UCSD-AML1 (cell line): Measurements from ENCODE around the gene GALNT7.

Experiments used
- DNase-seq: peaks from one replicate; lab custom pipeline; 2025; ENCODE audit not compliant: unreplicated experiment; lab: John Stamatoyannopoulos, UW

Gene GALNT7

DNA sequence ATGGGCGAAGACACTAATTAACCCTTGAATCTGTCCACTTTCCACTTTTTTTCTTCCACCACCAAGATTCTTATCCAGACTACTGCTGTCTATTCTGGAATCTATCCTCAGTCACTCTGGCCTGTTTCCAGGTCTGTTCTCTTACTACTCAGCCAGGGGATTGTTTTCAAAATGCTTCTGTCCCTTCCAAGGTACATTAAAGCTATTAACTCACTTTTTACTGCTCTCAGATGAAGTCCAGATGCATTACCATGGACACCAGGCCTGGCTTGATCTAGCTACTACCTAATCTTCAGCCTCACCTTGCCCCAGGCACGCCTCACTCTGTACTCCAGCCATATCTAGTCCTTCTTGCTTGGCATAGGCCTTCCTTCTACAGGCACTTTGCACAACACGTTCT is 66.4 kb downstream of the GALNT7 start:
- DNase-seq: no peak

DNA sequence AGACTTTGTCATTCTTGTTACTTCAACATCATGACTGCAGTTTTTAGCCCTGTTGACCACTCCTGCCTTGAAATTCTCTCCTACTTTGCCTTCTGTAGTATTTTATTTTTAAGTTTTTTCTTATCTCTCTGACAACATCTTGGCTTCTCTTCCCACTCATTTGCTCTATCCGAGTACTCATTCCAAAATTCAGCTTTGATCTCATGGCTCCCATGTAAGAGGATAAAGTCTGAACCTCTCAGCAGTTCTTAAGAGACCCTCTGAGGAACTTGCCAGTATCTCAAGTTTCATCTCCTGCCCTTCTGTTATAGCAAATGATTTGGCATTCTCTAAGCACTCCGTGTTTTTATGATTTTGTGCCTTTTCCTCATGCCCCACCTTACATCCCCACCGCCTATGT is 67.7 kb downstream of the GALNT7 start:
- DNase-seq: no peak

DNA sequence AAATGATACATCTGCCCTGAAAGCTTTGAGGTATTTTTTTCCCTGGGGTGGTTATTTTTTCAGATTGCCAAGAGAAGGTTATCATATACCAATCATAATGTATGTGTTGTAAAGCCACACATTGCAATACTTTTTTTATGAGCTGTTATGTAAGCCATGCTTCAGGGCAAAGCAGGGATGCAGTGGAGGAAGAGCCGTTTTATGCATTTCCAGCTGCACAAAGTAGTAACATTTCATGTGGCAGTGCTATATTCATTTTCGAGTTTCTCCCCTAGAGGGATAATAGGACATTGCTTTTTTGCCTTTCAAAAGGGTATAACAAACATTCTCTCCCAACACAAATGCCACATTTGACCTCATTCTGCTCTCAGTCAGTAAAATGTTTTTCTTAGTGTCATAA is 68.5 kb downstream of the GALNT7 start:
- DNase-seq: no peak

DNA sequence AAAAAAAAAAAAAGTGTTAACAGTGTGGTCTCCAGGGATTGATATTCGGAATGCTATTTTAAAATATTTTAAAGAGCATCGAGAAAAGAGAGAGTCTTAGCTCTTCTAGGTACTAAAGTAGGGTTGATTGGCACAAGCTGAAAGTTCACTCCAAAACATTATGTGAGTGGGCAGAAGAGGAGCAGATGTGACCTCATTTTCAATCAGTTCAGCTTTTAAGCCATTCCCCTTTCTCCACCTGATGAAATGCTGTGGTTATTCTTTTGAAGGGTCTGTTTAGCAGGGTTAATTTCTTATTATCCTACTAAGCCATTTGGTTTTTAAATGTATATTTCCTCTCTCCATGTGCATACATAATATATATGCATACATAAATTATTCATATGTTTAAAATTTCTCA is 69.2 kb downstream of the GALNT7 start:
- no peak for DNase-seq

DNA sequence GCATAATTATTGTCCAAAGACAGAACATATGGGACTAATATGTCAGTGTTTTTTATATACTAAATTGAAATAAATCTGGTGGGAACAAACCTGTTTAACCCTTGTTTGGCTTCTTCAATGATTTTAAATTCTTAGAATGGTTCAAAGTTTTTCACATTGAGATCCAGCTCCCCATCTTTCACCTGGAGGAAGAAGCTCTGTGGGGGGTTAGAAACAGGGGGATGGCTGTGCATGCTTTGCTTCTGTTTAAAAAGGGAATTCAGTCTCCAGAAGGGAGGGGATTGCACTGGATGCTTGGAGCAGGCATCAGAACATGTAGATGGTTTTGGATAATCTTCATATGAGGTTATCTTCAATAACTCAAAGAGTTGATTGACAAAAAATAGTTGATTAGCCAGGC is 72.1 kb downstream of the GALNT7 start:
- DNase-seq: no peak

GRCh38 chr4:173242466-173243250 is 74.0 kb downstream of the GALNT7 start:
- no peak for DNase-seq

GRCh38 chr4:173243321-173243720 is 74.7 kb downstream of the GALNT7 start:
- no peak for DNase-seq

GRCh38 chr4:173243917-173244658 is 75.5 kb downstream of the GALNT7 start:
- no peak for DNase-seq

DNA sequence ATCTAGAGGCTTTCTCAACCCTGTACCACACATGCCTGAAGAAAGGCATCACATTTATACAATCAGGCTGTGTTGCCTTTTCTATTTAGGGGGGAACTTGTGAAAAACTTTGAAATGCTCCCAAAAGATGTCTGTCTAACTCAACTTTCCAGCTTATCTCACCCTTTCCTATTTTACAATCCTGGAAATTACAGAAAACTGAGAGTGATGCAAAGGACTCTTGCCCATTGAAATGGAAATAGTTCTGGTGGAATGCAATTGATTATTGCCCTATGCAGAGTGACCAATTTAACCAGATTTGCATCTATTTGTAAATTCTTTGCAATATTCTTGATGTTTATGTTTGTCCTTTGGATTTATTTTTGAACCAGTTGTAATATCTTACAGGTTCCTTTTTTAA is 77.3 kb downstream of the GALNT7 start:
- no peak for DNase-seq

DNA sequence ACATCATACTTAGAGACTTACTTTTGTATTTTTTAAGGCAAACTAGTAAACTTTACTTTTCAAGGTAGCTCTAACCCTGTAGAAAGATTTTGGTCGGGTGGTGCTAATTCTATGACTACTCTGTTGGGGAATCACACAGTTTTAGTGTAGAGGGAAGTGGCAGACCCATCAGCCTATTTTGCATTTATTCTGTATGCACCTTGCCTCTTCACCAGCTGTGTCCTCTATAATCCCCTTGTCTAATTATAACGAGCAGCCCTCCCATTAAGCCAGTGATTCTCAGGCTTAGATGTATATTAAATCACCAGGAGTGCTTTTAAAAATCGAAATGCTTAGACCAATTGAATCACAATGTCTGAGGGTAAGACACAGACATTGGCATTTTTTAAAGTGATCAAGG is 78.1 kb downstream of the GALNT7 start:
- no peak for DNase-seq

DNA sequence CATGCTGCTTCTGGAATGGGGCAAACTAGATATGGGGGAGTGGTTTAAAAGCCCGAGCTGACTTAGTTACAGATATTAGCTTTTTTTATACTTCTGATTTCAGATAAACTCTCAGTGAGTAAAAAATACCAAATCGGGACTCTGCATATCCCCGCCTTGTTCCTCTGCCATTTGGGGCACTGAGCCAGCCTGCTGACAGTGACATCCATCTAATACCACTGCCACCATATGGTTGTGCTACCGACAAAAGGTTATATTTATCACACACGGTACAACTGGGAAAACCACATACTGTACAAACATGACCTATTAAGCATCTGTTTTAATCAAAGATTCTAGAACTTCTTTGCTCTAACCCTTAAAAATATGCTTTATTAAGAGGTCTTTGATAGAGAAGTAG is 78.7 kb downstream of the GALNT7 start:
- DNase-seq: no peak

GRCh38 chr4:173248690-173249089 is 80.1 kb downstream of the GALNT7 start:
- DNase-seq: no peak

DNA sequence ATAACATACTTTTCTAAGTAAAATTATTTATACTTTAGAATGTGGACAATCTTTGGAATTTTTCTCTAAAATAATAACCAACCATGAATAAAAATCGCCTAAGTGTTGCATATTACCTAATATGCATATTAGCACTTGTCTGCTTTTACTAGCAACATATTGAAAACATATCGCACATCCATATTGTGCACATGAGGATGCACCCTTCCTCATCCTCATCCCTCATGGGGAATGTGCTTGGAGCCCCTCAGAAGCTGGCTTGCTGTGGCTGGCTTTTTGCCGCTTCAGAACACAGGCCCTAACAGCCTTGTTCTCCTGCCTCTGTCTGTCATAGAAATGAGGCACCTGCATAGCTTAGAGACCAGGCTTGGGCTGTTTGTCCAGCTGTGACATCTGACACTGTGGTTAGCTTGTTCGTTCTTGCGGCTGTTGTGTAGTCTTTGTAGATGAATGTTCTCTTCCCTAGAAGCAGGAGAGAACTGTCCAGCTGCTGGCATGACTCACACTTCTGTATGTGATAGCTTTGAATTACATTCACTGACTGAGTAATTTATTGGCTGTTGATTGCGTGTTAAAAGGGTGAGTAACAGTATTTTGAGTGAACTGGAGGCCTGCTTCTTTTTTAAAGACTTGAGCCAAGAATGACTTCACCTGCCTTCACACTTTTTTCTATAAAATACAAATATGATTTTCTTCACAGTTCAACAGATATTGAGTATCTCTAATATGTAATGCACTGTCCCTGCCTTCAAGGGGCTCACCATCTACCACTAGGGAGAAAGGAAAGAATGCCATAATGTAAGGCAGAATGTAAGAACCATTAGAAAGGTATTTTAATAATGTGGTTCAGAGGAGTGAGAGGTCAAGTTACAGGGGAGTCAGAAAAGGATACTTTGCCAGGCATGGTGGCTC is 83.7 kb downstream of the GALNT7 start:
- peak; percentile 11 for DNase-seq

- DNase-seq: no peak
These were observed 85.0 kb downstream of the GALNT7 start for GRCh38 chr4:173253561-173253960.

DNA sequence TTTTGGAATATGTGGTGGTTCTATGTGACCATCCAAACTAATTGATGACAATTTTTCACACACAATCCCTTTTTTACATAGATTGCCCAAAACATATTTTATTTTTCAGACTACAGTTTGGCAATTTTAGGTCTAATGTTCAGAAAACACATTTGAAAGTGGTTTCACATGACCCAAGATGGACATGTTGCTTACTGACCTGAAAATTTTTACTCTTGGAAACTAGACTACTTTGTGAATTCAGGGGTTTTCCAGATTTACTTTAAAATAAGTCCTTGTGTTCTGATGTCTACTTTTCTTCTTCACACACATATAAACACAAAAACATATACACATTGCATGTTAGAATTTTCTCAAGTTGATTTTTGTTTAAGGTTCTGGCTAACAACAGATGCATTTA is 86.0 kb downstream of the GALNT7 start:
- DNase-seq: no peak

- DNase-seq: no peak
These were observed 88.2 kb downstream of the GALNT7 start for GRCh38 chr4:173256825-173257224.

GRCh38 chr4:173257732-173258717 is 89.4 kb downstream of the GALNT7 start:
- peak; percentile 49 for DNase-seq

DNA sequence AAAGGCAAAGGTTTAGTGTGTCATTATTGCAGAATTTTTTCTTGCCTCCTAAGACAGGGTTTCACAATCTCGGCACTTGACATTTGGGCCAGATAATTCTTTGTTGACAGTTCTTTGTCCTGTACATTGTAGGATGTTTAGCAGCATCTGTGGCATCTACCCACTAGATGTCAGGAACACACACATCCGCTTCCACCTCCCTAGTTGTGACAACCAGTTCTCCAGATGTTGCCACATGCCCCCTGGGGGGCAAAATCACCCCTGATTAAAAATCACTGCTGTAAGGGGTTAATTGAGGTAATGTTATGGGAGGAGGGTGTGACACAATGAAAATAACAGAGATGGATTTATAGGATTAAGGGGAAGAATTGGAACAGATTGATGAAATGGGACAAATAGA is 90.3 kb downstream of the GALNT7 start:
- DNase-seq: no peak

DNA sequence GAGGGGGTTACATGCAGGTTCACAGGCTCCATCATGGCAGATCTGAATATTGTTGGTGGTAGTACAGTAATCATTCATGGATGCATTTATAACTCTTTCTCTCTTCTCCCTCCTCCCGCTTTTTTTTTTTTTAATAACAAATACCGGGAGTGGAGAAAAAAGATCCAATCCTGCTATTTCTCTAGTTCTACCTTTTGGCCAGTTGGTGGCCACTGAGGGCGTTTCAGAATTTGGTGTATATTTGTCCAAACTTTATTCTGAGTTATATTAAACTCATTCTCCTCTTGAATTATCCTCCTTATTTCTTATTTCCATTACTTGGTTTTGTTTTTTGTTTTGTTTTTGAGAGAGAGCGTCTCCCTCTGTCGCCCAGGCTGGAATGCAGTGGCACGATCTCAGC is 90.7 kb downstream of the GALNT7 start:
- DNase-seq: no peak

DNA sequence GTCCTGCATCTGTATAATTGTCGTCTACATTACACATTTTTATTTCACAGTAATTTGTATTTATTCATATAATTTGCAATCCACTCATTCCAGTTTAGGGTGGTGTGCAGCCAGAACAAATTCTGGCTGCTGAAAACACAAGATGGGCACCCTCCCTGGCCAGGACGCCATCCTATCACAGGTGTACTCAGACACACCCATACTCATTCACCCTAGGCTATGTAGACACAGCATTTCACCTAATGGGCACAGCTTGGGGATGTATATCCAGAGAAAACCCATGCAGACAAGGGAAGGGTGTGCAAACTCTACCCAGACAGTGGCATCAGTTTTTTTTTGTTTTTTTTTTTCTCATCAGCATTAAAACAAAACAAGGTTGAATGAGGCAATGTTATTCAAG is 92.4 kb downstream of the GALNT7 start:
- no peak for DNase-seq
